ENCODE results near the gene KCTD17.

The KCTD17 gene

DNA sequence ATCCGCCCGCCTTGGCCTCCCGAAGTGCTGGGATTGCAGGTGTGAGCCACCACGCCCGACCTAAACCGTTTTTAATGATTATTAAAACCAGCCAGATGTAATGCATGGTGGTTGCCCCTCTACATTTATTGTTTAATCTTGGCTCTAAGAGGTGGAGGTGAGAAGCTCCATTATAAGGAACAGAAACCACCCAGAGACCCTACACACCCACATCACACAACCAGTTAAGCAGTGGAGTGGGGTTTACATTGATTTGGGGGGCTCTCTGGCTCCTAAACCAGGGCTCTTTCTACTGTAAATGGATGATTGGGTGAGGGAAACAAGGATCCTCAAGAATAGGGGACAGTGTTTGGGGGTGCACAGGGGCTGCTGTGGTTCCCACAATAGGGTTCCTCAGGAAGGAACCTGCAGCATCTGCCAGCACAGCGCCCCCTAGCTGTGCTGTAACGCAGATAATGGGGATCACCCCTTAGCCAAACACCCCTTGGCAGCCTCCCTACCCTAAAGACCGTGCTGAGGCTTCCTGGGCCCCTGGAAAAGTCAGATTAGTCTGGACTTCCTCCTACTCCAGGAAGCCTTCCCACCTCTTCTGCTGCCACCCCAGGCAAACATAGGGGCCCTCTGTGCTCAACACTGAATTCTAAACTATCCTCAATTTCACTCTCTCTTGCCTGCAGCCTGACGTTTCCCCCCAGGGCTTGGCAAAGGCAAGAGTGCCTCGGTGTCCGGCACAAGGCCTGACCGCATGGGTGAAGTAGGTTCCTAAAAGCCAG lies 29.6 kb upstream of the KCTD17 start:
- DNase-seq: no peak

DNA sequence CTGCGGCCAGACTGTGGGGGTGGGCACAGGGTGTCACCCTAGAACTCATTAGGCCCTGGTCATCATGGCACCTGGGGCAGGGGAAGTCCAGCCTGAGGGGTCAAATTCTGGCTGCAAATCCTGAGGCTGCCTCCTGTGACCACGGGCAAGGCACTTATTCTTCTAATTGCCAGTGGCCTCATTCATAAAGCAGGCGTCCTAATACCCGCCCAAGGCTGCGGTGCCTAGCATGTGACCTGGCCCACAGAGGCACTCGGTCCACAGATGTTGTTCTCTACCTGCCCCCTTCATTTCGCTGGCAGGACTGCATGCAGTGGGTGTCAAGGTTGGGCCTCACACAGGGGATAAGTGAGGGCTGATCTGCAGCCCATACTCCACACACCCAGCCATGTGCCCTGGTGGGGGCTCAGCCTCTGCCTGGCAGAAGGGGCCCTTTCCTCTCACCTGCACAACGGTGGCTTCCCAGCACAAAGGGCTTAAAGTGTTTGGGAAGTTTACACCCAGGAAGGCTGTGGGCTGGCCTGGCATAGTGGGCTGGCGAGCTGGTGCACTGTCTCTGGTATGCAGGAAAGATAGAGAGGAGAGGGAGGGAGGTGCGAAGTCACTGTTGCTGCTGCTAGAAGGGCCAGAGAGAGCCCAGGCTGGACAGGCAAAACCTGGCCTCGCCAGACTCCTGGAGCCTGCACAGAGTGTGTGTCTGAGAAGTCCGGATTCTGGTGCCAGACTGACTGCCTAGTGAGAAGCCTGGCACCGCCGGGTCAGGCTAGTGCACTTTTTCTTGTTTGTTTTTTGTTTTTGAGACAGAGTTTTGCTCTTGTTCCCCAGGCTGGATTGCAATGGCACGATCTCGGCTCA lies 28.8 kb upstream of the KCTD17 start:
- no peak for DNase-seq

DNA sequence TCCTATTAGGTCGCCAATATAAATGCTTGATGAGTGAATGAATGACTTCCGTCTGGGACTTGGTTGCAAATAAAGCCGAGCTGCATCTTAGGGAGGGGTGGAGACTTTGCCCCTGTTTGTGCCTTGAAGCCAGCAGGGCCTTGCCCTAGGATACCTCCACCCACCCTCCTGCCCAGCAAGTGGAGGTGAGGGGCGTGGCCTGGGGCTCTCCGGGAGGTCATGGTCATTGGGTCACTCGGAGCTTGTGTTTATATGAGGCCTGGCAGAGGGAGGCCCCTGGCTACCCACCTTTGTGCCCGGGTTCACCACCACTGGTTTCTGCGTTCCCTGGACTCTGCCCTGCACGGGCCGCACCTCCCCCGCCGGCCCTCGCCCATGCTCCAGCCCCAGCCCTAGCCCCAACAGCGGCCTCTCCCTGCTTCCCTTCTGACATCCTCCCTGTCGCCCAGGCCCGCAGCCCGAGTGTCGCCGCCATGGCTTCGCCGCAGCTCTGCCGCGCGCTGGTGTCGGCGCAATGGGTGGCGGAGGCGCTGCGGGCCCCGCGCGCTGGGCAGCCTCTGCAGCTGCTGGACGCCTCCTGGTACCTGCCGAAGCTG lies 27.7 kb upstream of the KCTD17 start:
- DNase-seq: no peak

DNA sequence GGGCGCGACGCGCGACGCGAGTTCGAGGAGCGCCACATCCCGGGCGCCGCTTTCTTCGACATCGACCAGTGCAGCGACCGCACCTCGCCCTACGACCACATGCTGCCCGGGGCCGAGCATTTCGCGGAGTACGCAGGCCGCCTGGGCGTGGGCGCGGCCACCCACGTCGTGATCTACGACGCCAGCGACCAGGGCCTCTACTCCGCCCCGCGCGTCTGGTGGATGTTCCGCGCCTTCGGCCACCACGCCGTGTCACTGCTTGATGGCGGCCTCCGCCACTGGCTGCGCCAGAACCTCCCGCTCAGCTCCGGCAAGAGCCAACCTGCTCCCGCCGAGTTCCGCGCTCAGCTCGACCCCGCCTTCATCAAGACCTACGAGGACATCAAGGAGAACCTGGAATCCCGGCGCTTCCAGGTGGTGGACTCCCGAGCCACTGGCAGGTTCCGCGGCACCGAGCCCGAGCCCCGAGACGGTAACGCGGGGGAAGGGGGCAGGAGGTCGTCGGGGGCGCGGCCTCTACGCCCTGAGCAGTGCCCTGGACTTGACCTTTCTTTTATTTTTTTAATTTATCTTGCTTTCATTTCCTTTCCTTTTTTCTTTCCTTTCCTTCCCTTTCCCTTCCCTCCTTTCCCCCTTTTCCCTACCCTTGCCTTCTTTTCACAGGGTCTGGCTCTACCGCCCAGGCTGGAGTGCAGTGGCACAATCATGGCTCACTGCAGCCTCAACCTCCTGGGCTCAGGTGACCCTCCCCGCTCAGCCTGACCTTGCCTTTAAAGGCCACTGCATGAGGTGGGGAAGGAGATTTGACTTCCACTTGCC lies 27.0 kb upstream of the KCTD17 start:
- DNase-seq: no peak

DNA sequence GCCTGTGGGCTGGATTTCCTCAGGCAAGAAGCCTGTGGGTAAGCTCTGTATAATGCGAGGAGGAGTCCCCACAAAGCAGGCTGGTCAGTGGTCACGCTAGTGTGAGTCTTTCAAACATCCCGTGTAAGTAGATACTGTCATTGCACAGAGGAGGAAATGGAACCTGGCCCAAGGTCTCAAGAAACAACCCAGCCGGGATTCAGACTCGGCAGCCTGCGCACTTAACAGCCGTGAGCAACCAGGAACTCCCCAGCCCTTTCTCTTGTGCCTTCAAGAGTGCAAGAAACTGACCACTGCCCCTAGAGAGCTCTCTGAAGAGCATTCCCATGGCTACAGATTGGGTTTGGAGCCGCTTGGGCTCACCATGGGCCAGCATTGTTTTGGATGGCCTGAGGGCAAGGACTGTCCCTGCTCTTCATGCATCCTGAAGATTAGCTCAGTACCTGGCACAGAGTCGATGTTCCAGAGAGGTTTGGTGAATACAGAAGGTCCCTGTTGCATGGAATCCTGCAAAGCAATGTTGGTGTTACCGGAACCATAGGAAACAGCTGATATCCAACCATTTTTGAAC lies 26.0 kb upstream of the KCTD17 start:
- no peak for DNase-seq

DNA sequence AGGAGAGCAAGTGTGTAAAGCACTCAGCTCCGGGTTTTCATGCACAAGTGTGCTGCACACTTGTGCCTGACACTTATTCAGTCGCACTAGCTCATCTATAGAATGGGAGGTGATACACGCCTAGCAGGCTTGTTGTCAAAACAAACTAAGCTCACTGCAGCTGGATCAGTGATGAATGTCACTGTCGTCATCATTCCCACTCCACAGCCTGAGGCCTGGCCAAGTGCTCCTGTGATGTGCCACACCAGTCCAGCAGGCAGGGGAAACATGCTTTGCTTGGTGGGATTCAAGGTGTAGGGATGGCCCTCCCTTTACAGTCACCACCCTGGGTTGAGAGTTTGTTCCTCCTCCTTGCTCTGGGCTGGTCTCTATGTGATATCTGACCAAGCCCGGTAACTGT lies 25.2 kb upstream of the KCTD17 start:
- DNase-seq: no peak

DNA sequence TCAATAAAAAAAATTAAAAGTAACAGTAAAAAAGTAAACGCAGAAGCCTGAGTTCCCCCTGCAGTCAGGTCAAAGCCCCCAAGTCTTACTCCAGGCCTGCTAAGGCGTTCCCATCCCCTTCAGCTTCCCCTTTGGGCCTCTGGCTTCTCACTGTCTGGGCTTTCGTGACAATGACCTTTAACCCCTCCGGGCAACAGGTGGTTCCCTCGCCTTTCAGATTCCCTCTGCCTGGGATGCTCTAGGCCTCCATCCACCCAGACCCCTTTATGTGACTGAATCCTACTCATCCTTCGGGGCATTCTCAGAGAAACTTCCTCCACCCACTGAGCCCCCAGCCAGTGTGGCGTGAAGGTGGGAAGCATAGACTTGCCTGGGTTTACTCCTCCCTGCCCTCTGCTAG lies 24.0 kb upstream of the KCTD17 start:
- no peak for DNase-seq

DNA sequence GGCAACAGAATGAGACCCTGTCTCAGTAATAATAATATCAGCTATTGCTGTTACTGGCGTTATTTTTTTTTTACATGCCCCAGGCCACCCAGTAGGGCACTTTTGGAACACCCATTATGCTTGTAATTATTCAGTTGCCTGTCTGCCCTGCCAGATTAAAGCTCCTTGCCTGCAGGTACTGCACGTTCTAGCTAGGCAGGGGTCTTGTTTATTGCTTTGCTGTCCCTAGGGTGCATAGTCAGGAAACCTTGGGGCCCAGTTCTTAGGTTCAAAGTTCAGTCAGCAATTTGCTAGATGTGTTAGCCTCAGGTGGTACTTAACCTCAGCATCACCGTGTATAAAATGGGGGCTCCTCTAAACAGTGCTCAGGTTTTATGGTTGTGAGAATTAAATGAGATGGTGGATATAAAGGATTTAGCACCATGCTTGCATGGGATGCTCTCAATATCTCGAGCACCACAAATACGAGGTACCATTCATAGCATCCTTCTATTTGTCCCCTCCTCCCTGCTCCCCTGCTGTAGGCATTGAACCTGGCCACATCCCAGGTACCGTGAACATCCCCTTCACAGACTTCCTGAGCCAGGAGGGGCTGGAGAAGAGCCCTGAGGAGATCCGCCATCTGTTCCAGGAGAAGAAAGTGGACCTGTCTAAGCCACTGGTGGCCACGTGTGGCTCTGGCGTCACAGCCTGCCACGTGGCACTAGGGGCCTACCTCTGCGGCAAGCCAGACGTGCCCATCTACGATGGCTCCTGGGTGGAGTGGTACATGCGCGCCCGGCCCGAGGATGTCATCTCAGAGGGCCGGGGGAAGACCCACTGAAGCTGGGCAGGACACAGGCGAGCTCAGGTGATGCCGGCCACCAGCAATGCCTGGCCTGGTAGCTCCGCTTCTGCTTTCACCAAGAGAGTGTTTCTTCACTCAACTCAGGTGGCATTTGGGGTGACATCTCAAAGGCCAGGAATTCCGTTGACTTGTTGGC lies 22.6 kb upstream of the KCTD17 start:
- no peak for DNase-seq

DNA sequence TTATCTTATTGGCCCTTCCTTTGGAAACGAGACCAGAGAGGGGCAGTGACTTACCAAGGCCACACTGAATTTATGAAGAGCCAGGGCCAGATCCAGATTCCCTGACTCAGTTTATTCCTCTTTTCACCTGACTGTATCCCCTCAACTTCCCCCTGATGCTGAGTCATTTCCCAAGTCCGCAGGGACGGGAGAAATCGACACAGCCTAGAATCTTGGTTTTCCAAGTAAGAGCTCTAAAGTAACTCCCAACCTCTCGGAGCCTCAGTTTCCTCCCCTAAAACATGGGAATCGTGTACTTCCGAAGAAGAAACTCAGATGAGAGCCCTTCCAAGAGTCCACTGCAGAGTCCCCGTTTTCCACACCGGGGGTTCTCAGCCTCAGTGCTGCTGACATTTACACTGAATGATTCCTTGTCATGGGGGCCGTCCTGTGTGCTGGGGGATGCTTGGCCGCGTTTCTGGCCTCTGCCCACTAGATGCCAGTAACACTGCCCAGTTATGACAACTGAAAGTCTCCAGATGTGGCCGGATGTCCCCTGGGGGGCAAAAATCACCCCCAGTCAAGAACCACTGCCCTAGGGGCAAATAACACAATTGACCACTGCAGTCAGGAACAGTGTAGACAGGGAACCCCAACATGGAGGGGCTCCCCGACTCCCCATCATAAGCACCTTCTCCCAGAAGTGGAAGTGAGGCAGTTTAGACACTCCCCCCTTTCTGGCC lies 20.8 kb upstream of the KCTD17 start:
- no peak for DNase-seq

DNA sequence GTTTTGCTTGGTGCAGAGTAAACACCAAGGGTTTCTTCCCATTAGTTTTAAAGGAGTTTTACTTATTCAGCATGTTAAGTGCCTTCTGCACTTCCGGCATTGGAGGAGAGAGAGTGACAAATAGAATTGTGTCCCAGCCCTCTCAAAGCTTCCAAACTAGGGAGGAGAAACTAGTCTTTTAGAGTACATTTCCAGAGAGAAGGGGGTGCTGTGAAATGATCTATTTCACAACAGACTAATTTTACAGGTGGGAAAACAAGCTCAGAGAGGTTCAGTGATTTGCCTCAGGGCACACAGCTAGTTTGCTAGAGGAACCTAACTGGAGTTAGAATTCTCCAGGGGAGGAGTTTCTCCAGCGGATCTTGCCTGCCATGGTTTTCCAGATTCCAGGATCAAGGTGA lies 19.4 kb upstream of the KCTD17 start:
- DNase-seq: no peak

DNA sequence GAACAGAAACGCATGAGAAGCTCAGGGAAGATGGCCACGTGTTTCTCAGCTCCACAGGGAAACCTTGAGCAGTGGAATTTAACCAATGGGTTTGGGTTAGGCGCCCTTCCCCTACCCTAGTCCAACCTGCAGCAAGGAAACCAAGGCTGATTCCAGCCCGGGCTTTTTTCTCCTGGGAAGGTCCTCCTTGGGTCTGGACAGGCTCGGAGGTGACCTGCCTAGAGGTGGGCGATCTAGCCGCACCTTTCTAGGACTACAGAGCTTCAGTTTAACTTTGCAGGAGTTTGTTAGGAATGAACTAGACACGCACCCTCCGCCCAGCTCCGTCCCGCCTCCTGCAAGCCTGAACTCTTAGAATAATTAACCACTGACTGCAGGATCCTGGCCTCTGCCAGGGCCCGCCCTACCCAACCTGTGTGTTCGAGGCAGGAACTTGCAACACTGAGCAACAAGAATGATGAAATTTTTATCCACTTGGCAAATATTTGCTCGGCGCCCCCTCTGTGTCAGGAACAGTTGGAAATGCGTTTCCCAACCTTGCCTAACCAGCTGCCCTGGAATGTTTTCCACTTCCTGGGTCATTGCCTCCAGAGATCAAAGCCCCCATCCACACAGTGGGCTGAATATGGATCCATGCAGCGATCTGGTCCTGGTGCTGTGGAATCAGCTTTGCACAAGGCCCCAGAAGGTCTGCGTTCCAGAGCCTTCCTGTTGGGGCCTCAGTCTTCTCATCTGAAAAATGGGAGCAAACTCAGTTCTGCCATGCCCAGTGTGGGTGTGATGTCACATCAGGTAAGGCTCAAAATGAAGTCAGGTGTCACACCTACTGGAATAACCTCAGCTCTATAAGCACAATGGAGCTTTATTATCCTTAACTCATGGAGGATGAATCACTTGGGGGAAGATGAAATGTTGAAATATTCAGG lies 18.7 kb upstream of the KCTD17 start:
- DNase-seq: no peak

DNA sequence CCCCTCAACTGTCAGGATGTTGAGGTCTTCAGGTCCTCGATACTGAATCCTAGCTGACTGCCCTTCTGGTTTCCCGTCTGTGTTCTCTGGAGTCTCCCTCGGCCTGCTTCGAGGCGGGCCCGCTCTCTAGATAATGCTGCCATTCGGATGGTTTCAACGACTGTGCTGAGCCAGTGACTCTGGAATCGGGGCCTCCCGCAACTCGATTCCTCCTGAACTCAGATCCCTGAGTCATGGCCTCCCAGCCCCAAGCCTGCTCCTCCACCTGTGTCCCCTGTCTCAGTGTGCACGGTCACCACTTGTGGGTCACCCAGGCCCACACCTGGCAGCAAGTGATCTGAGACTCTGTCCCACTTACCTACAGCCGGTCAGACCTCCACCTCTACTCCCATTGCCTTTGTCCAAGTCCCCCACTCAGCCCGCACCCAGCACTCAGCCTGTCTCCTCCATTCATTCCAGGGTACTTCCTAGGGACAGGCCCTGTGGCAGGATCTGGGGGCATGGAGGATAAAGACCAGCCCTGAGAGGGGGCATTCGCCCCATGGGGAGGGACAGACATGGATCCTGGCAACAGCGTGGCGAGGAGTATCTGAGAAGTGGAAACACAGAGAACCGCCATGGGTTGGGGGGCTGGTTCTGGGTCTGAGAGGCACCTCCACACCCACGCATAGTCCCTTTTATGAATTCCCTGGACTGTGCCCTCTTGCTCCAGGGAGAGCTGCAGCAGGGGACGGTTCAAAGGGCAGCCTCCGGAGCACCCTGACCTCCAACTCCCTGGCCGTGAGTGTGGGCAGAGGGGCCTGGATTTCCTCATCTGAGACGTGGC lies 17.7 kb upstream of the KCTD17 start:
- DNase-seq: no peak

DNA sequence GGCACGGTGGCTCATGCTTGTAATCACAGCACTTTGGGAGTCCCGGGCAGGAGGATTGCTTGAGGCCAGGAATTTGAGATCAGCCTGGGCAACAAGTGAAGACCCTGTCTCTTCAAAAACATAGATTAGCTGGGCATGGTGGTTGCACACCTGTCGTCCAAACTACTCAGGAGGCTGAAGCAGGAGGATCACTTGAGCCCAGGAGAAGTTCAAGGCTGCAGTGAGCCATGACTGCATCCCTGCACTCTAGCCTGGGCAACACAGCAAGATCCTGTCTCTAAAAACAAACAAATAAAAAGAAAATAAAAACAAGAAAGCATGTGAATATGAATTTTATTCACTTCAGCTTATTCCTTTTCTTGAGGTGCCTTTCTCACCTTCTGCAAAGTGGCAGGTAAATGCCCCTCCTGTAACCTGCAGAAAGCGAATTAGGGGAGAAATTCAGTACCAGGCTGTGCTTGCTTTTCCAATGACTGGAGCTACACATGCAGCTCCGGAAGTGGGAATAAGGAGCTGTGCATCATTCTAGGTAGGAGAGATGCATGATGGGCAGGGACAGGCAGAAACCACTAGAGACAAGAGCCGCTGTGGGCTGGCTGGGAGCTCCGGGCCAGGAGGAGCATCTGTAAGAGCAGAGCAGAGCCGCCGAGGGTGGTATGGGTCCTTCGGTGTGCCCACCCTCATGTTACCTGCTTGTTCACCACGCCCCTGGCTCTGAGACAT lies 14.7 kb upstream of the KCTD17 start:
- DNase-seq: no peak

DNA sequence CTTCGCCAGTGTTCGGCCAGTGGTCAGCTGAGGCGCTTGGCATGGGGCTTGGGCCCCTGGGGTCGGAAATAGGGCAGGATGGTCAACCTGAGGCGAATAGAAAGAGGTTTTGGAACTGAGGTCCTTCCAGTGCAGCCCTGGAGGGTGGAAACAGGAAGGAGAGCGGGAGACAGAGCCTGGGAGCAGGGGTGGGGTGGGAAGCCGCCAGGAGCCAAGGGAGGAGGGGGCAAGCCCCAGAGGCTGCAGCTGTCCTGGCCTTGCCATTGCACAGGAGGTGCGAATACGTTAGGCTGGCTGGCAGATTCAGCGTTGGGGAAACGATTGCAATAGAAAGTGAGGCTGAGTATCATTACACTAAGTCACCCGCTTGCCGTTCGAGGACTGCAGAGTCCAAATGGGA lies 13.9 kb upstream of the KCTD17 start:
- DNase-seq: no peak

DNA sequence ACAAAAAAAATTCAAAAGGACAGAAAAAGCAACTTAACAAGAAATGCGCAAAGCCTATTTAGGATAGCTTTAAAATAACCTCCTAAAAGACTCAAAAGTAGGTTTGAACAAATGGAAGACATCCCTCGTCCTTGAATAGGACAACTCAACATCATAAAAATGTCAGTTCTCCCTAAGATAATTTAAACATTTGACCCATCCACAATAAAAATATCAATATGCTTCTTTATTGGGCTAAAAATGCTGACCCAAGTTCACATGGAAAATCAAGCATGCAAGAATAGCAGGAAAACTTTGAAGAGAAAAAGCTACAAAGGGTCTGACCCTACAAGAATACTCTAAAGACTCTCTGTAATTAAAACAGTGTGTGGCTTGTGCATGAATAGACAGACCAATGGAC lies 12.1 kb upstream of the KCTD17 start:
- DNase-seq: no peak

DNA sequence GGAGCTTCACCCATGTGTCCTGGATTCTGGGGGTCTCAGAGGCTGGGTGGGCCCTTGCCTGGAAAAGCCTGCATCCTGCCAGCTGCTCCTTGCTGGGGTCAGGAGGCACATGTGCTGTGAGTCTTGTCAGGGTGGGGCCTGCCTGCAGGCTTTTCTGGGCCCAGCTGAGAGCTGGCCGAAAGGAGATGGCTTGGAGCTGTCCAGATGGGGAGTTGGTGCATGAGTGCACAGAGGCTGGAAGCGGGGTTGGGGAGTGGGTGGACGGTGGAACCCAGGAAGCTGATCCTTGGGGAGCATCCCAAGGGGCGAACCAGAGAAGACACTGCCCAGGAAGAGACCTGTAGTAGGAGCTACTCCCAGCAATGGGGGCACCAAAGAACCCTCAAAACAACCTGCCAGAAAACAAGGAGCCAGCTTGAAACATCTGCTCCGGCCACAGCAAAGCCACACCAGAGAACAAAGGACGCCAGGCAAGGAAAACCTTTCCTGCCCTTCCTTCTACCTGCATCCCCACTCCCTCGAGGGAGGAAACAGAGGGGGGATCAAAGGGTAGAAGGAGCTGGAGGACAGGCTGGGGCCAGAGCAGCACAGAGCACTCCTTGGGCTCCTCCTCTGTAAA lies 8.2 kb upstream of the KCTD17 start:
- DNase-seq: no peak

DNA sequence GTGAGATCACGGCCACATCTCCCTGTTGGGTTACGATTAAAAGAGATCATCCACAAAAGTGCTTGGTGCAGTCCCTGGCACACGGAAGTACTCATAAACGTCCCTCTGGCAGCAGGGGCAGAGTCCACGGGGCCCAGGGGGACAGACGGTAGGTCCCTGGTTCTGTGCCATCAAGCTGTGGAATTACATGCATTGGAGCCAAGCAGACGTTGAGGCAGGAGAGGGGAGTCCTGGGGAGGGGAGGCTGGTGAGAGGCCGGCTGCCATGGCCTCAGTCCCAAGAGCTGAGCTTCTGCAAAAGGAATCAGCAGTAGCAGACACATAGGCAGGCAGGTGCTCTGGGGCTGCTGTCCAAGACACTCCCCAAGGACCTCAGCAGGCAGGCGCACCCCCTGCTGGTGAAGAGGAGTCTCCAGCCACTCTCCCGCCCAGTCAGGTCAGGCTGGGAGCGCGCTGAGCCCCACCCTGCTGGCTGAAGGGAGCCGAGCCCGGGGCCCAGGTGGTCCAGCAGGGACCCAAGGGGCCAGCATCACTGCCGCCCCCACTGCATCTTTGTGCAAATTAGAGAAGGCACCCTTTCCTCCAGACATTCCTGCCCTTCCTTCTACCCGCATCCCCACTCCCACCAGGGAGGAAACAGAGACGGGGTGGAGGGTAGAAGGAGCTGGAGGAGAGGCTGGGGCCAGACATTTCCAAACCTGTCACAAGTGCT lies 7.6 kb upstream of the KCTD17 start:
- no peak for DNase-seq

All from hippocampal formation (tissue), 2 donors.